ENCODE results near the gene C9orf50.
"Not testable (repeated sequence)": the region's sequence is repeated elsewhere in the genome, so short reads cannot be mapped to it uniquely, and the experiment has no call there.

Gene C9orf50

DNA sequence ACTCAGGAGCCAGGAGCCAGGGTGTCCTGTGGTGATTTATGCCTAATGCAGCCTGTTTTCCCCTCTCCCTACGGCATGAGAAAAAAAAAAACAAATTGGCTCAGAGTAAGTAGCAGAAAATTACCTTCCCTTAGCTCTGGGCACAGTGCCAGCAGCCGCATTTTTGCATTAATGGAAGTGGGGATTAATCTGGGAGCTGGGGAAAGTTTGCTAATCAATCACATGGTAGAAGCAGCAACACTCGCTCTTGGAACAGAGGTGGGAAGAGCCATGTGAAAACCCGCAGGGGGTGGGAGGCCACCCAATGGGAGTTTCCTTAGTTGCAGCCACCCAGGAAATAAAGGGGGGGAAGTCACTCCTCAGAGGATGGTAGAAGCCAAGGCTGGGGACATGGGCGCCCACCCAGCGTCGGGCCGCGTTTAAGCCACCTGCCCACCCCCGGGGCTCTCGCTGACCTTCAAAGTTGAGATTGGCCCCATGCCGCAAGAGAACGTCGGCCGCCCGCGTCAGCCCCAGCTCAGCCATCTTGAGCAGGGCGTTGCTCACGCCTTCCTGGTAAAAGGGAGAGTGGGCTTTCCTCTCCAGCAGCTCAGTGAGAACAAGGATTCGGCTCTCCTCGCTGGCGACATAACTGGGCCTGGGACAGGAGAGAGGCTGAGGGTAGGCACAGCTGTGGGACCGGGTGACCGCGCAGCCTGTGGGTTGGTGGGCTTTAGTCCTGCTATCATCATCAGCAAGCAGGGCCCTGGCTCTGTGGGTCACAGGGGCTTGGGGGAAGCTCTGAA lies 19.4 kb upstream of the C9orf50 start:
- Mint-ChIP-seq H3K4me1 (peaks cover 23% of the 10 kb centered on the region), H3K9me3 (no peaks in the 10 kb centered on the region), H3K27ac (peak overlapping the region; percentile 51), H3K4me3 (peak overlapping the region; percentile 91), H3K36me3 (peaks cover 1% of the 10 kb centered on the region), H3K27me3 (no peaks in the 10 kb centered on the region)

DNA sequence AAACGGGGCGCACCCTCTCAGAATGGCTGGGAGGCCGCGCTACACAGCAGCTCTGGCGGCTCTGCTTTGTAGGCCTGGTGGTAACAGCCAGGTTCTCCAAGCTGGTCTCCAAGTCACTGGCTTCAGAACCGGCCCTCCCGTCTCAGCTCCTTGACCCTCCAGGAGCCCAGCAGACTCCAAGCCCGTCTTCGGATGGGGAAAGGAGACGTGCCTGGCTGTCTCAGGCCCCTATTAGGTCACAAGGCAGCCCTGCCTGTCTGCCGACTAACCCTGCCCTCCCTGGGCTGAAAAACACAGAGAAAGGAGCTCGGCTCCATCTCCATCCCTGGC lies 18.8 kb upstream of the C9orf50 start:
- Mint-ChIP-seq H3K4me1 (peaks cover 23% of the 10 kb centered on the region), H3K36me3 (peaks cover 1% of the 10 kb centered on the region), H3K9me3 (no peaks in the 10 kb centered on the region), H3K4me3 (peak overlapping the region; percentile 68), H3K27ac (no peak overlapping the region), H3K27me3 (no peaks in the 10 kb centered on the region)

DNA sequence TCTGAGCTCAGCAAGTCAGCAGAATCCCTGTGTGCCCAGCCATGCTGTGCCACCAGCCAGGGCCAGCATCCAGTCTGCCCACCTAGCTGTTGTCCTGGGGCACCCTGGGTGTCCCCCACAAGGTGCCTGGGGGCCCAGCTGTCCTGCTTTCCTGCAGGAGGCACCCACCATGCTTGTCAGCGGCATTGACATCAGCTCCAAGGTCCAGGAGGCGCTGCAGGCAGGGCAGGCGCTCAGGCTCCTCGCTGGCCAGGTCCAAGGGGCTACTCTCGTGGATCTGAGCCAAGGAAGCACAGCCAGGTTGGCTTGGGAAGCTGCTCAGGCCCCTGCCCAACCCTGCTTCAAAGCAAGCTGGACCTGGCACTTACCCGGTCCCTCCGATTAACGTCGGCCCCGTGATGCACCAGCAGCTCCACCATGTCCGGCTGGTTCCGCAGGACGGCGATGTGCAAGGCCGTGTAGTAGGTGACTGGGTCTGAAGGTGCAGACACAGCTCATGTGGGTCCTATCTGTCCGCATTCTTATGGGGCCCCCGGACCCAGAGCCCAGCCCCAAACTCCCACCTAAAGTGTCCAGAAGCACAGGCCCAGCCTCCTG lies 18.2 kb upstream of the C9orf50 start:
- Mint-ChIP-seq H3K27ac (no peak overlapping the region), H3K36me3 (peaks cover 1% of the 10 kb centered on the region), H3K4me3 (no peak overlapping the region), H3K27me3 (no peaks in the 10 kb centered on the region), H3K4me1 (peaks cover 23% of the 10 kb centered on the region), H3K9me3 (no peaks in the 10 kb centered on the region)

DNA sequence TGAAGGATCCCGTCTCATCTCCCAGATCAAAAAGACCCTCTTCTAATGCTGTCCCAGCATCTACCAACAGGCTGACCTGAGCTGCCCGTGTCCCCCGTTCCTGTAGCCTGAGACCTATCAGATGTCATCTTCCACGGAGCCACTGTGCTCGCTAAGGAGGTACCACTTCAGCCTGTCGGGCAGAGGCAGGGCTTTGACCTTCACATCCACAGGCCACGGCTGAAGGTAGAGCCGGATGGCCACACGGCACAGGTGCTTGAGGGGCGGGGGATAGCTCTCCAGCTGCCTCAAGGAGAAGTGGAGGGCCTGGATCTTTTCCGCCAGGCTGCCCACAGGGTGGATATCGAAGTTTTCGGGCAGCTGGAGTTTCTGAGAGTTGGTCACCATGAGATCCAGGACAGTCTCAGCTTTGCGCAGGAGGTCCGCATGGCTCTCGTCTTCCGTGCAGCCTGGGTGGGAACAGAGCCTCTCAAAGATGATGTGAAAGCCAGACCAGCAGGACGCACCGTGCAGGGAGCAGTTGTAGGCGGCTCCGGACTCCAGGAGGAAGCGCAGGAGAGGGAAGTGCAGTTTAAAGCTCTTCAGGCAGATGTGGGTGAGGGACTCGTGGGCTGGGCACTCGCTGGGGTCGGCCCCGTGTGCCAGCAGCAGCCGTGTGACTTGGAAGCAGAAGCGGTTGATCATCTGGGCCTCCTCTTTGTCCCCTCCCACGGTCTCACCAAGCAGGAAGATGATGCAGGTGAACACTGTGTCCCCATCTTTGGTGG lies 17.0 kb upstream of the C9orf50 start:
- peak overlapping the region; percentile 20 for H3K4me3 Mint-ChIP-seq
- no peak overlapping the region for H3K27ac Mint-ChIP-seq
- no peaks in the 10 kb centered on the region for H3K27me3 Mint-ChIP-seq
- H3K36me3 Mint-ChIP-seq: peaks cover 3% of the 10 kb centered on the region
- no peaks in the 10 kb centered on the region for H3K9me3 Mint-ChIP-seq
- H3K4me1 Mint-ChIP-seq: peaks cover 23% of the 10 kb centered on the region

DNA sequence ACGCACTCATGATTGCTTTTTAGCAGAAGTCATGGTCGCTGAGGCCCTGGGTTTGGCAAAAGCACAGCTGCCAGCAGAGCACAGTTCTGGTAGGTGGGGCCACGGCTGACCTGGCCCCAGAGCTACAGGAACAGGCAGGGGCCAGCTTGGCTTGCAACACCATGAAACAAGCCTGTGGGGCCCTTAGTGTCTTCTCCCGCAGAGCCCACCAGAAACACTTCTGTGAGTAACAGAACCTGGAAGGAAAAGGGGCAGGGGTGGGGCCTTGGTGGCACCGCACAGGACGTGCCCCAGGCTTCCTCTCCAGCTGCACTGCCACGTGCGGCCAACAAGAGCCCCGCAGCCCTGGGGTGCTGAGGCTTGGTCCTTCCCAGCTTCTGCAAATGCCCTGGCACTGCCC lies 16.2 kb upstream of the C9orf50 start:
- no peaks in the 10 kb centered on the region for H3K27me3 Mint-ChIP-seq
- H3K9me3 Mint-ChIP-seq: no peaks in the 10 kb centered on the region
- peaks cover 26% of the 10 kb centered on the region for H3K4me1 Mint-ChIP-seq
- H3K4me3 Mint-ChIP-seq: no peak overlapping the region
- H3K27ac Mint-ChIP-seq: no peak overlapping the region
- H3K36me3 Mint-ChIP-seq: peaks cover 5% of the 10 kb centered on the region

DNA sequence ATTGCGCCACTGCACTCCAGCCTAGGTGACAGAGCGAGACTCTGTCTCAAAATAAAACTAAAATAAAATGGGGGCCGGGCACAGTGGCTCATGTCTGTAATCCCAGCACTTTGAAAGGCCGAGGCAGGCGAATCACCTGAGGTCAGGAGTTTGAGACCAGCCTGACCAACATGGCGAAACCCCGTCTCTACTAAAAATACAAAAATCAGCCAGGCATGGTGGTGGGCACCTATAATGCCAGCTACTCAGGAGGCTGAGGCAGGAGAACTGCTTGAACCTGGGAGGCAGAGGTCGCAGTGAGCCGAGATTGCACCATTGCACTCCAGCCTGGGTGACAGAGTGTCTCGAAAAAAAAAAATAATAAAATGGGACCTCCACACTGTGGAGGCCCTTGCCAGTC lies 15.4 kb upstream of the C9orf50 start:
- not testable (repeated sequence) for H3K27me3 Mint-ChIP-seq, H3K9me3 Mint-ChIP-seq, H3K4me3 Mint-ChIP-seq, H3K36me3 Mint-ChIP-seq, H3K27ac Mint-ChIP-seq
- peaks cover 32% of the 10 kb centered on the region for H3K4me1 Mint-ChIP-seq

DNA sequence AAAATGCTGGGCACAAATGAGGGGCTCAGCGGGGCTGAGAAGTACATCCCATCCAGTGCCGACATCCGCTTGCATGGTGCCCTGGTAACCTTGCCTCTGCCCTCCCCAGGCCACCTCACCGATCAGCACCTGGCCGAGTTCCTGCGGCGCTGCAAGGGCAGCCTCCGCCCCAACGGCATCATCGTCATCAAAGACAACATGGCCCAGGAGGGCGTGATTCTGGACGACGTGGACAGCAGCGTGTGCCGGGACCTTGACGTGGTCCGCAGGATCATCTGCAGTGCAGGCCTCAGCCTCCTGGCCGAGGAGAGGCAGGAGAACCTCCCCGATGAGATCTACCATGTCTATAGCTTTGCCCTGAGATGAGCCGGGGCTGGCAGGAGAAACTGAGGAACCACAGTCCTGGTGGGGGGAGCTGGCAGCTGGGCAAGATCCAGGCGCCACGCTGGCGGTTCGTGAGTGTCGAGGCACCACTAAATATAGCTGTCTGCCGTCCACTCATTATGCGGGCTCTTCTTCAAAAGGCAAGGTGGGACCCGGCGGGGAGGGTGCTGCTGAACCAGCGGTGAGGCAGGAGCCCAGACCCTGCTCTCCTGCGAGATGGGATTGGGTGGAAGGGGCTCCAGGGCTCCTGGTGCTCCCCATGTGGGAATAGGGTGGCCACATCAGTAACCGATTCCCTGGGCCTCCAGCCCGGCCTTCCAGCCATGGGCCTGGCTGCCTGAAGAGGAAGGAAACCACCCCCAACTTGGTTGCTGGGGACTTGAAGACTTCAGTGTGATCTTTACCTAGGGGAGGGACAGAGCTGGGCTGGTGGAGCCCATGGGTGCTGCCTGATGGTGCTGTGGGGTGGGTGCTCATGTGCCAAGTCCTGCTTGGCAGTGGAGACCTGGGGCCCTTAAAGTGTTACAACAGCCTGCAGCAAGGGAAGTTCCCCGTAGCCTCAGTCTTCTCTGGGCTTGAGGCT lies 14.5 kb upstream of the C9orf50 start:
- Mint-ChIP-seq H3K4me1 (peaks cover 36% of the 10 kb centered on the region), H3K9me3 (no peaks in the 10 kb centered on the region), H3K27ac (no peak overlapping the region), H3K36me3 (peaks cover 5% of the 10 kb centered on the region), H3K4me3 (no peak overlapping the region), H3K27me3 (no peaks in the 10 kb centered on the region)

DNA sequence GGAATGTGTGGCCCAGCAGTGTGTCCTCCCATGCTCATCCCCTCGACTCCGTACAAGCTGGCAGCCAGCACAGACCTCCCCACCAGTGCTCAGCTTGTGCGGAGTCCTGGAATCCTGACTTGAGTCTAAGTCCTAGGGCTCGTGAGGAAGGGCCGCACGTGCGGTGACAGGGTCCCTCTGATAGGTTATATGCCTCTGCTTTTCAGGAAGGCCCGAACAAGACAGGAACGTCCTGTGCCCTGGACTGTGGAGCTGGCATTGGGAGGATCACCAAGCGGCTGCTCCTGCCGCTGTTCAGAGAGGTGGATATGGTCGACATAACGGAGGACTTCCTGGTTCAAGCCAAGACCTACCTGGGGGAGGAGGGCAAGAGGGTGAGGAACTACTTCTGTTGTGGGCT lies 12.9 kb upstream of the C9orf50 start:
- H3K4me1 Mint-ChIP-seq: peaks cover 42% of the 10 kb centered on the region
- no peaks in the 10 kb centered on the region for H3K27me3 Mint-ChIP-seq
- H3K4me3 Mint-ChIP-seq: no peak overlapping the region
- no peaks in the 10 kb centered on the region for H3K9me3 Mint-ChIP-seq
- peaks cover 5% of the 10 kb centered on the region for H3K36me3 Mint-ChIP-seq
- H3K27ac Mint-ChIP-seq: no peak overlapping the region

DNA sequence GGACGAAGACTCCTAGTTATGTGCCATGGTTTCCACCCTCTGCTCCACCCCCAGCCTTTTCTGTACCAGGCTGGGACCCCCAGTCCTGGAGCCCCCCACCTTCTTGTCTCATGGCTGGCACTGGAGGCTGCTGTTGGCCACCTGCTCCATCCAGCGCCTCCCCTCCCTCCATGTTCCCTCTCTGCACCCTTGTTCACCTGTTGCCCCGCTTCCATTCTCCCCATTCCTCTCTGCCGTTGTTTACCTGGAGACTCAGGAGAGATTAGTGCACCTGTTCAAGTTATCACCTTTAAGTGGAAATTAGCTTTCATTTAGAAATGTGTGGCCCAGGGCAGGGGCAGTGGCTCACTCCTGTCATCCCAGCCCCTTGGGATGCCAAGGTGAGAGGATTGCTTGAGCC lies 12.3 kb upstream of the C9orf50 start:
- Mint-ChIP-seq H3K27ac (no peak overlapping the region), H3K27me3 (no peaks in the 10 kb centered on the region), H3K36me3 (peaks cover 4% of the 10 kb centered on the region), H3K9me3 (no peaks in the 10 kb centered on the region), H3K4me1 (peaks cover 43% of the 10 kb centered on the region), H3K4me3 (no peak overlapping the region)

DNA sequence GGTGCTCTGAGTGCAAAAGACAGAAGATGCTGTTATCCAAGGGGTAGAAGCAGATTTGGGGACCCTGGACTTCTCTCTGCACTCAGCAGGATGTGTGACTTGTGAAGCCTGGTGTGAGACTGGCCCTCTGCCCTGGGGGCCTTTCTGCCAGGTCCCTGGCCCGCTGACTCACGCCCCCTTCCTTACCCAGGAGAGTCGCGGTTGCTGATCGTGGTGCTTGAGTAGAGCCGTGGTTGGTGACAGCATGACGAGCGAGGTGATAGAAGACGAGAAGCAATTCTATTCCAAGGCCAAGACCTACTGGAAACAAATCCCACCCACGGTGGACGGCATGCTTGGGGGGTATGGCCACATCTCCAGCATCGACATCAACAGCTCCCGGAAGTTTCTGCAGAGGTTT lies 11.6 kb upstream of the C9orf50 start:
- no peak overlapping the region for H3K4me3 Mint-ChIP-seq
- H3K27me3 Mint-ChIP-seq: no peaks in the 10 kb centered on the region
- no peak overlapping the region for H3K27ac Mint-ChIP-seq
- peaks cover 4% of the 10 kb centered on the region for H3K36me3 Mint-ChIP-seq
- no peaks in the 10 kb centered on the region for H3K9me3 Mint-ChIP-seq
- peaks cover 47% of the 10 kb centered on the region for H3K4me1 Mint-ChIP-seq

DNA sequence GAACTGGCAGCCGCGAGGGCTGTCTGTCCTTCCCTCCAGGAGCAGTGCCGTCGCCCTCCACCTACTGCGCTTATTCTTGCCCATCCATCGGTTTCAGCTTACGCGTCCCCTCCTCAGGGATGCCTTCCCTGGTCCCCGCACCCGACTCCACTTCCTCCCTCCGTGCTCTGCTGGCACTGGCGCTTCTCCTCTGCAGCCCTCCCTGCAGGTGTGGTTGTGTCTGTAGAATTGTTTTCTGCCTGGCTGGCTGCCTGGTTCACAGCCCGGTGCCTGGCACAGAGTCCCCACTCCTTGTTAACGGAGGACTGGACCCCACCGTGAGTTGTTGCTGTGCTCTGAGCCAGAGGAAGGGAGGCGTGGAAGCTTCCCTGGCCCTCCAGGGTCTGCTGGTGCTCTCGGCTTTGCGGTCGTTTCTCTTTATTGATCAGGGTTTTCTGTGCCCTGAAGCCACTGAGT lies 10.8 kb upstream of the C9orf50 start:
- H3K4me3 Mint-ChIP-seq: no peak overlapping the region
- H3K9me3 Mint-ChIP-seq: no peaks in the 10 kb centered on the region
- no peaks in the 10 kb centered on the region for H3K27me3 Mint-ChIP-seq
- H3K27ac Mint-ChIP-seq: no peak overlapping the region
- H3K36me3 Mint-ChIP-seq: peaks cover 7% of the 10 kb centered on the region
- peaks cover 53% of the 10 kb centered on the region for H3K4me1 Mint-ChIP-seq

DNA sequence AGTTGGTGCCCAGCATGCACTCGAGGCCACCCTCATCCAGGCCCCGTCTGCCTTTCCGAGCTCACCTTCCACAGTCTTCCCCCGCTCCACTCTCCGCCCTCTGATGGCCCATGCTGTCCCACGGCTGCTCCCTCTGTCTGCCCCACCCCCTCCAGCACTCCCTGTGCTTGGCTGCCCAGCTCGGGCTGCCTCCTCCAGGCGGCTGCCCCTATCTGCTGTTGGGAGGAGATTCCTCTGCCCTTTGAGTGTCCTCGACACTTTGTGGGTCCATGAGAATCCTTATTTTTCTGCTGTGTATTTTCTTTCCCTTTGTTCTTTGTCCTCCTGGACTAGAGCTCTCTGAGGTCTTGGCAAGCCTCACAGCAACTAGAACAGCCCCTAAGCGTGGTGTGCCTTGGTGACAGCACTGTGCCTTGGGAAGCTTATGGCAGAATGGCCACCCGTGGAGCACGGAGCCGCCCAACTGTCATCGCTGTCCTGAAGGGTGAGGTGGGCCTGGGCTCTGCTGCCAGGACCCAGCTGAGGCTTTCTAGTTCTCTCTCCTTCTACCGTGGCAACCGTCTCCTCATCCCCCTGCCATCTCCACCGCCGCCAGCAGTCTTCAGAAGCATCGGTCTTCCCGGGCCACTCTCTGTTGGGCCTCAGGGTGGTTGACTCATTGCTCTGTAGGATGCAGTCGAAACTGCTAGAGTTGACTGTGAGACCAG lies 10.2 kb upstream of the C9orf50 start:
- Mint-ChIP-seq H3K27ac (no peak overlapping the region), H3K4me3 (no peak overlapping the region), H3K36me3 (peaks cover 7% of the 10 kb centered on the region)

DNA sequence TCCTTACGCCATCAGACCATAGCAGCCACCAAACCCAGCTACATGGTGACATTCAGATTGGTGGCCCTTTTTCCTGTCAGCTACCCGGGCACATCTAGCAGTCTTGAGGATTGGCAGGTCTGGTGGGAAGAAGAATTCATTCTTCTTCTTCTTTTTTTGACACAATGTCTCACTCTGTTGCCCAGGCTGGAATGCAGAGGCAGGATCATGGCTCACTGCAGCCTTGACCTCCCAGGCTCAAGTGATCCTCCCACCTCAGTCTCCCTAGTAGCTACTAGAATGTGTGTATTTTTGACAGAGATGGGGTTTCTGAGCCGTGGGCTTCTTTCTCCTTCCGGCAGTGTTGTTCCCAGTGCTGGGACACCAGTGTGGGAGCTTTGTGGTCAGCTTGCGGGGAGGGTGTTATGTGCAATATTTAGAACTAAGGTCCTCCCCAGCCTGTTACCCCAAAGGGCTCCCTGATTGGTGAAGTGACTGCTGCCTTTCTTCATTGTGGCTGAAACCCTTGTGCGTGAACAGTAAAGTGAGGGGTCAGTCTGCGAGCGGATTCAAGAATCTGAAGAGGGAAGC lies 8.4 kb upstream of the C9orf50 start:
- H3K9me3 Mint-ChIP-seq: no peaks in the 10 kb centered on the region
- peaks cover 64% of the 10 kb centered on the region for H3K4me1 Mint-ChIP-seq
- H3K27ac Mint-ChIP-seq: peak overlapping the region; percentile 62
- peak overlapping the region; percentile 92 for H3K4me3 Mint-ChIP-seq
- H3K36me3 Mint-ChIP-seq: peaks cover 7% of the 10 kb centered on the region
- no peaks in the 10 kb centered on the region for H3K27me3 Mint-ChIP-seq

More for the DNA sequence above, 10.2 kb upstream of the C9orf50 start:
- Mint-ChIP-seq H3K27me3 (no peaks in the 10 kb centered on the region), H3K4me1 (peaks cover 54% of the 10 kb centered on the region), H3K9me3 (no peaks in the 10 kb centered on the region)

DNA sequence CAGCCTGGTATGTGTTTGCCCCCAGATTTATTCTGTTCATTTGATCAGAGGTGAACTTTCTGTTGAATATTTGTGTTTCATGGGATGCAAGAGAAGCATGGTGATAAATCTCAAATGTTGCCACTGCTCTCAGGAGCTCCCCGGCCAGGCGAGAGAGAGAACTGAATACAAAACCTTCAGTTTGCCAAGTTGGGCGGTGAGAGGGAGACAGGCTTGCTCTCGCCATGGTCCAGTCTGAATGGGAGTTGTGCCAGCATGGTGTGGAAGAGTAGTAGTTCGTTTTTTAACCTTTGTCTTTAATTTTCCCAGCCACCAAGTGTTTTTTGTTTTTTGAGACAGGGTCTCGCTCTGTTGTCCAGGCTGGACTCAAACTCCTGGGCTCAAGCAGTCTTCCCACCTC lies 7.8 kb upstream of the C9orf50 start:
- peaks cover 69% of the 10 kb centered on the region for H3K4me1 Mint-ChIP-seq
- no peaks in the 10 kb centered on the region for H3K9me3 Mint-ChIP-seq
- peak overlapping the region; percentile 92 for H3K4me3 Mint-ChIP-seq
- peak overlapping the region; percentile 2 for H3K27ac Mint-ChIP-seq
- H3K27me3 Mint-ChIP-seq: no peaks in the 10 kb centered on the region
- peaks cover 5% of the 10 kb centered on the region for H3K36me3 Mint-ChIP-seq
